Epithelial cell of esophagus (primary cell): Measurements from ENCODE around the gene ARHGAP20.

Experiments used
- DNase-seq: peaks from one replicate; pipeline ENCODE4 v3.0.0; 2010; ENCODE audit warnings: low read depth
- H3K4me3 ChIP-seq: 2 replicates; pipeline ENCODE4 v1.5.1; 2011; ENCODE audit warnings: mild to moderate bottlenecking, low read length, control low read depth
- TF ChIP-seq, protein P1 (sequence below): IDR thresholded peaks from 2 replicates; pipeline ENCODE4 v1.5.1; 2011; ENCODE audit warnings: low read depth, mild to moderate bottlenecking, low read length, control low read depth, inconsistent platforms; ENCODE audit not compliant: insufficient read depth; ENCODE audit errors: missing control alignments

Gene ARHGAP20

GRCh38 chr11:110571081-110571720 is 141.0 kb downstream of the ARHGAP20 start:
- DNase-seq = no peak
- TF ChIP-seq, protein P1, sequence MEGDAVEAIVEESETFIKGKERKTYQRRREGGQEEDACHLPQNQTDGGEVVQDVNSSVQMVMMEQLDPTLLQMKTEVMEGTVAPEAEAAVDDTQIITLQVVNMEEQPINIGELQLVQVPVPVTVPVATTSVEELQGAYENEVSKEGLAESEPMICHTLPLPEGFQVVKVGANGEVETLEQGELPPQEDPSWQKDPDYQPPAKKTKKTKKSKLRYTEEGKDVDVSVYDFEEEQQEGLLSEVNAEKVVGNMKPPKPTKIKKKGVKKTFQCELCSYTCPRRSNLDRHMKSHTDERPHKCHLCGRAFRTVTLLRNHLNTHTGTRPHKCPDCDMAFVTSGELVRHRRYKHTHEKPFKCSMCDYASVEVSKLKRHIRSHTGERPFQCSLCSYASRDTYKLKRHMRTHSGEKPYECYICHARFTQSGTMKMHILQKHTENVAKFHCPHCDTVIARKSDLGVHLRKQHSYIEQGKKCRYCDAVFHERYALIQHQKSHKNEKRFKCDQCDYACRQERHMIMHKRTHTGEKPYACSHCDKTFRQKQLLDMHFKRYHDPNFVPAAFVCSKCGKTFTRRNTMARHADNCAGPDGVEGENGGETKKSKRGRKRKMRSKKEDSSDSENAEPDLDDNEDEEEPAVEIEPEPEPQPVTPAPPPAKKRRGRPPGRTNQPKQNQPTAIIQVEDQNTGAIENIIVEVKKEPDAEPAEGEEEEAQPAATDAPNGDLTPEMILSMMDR = no peak

GRCh38 chr11:110566577-110566976 is 145.7 kb downstream of the ARHGAP20 start:
- no peak overlapping the region for H3K4me3 ChIP-seq
- no peak for DNase-seq
- TF ChIP-seq, protein P1 = no peak

More at GRCh38 chr11:110571081-110571720, 141.0 kb downstream of the ARHGAP20 start:
- no peak overlapping the region for H3K4me3 ChIP-seq

- no peak overlapping the region for H3K4me3 ChIP-seq
- peak; percentile 76 for DNase-seq
- TF ChIP-seq, protein P1 = no peak
Measured at GRCh38 chr11:110565357-110566336, 146.6 kb downstream of the ARHGAP20 start.

DNA sequence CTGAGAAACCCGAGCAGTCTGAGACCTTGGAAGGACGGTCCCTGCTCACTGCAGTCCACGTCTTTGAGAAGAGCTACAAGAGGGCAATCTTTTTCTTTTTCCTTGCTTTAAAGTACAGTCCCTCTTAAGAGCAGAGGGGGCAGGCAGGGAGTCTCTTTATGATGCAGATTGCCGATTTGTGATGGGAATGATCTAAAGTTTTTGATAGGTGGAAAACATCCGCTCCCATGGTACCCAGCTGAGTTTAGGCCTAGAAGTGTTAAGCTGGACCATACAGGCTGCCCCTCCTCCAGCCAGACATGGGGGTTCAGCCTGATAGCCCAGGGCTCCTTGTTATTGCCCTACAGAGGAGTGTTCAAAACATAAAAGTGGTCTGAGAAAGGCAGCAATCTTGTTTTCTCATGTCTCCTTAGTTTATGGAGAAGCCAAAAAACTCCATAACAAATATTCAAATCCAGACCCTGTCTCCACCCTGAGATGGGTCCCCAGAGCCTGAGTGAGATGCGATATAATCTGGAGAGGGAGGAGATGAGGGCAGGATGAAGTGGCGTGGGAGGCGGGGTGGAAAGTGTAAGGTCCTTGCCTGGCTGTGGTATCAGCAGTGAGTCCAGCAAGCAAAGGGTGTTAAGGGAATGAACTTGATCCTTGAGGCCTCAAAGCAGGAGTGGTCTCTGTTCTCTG is 147.4 kb downstream of the ARHGAP20 start:
- DNase-seq = no peak
- TF ChIP-seq, protein P1 = no peak
- H3K4me3 ChIP-seq = no peak overlapping the region

DNA sequence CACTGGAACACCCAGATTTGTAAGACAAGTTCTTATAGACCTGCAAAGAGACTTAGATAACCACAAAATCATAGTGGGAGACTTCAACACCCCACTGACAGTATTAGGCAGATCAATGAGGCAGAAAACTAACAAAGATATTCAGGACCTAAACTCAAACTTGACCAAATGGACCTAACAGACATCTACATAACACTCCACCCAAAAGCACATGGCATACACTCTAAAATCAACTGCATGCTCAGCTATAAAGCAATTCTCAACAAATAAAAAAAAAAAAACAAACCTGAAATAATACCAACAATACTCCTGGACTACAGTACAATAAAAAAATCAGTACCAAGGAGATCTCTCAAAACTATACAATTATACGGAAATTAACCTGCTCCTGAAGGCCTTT is 167.5 kb downstream of the ARHGAP20 start:
- DNase-seq = no peak
- TF ChIP-seq, protein P1 = no peak
- no peak overlapping the region for H3K4me3 ChIP-seq

DNA sequence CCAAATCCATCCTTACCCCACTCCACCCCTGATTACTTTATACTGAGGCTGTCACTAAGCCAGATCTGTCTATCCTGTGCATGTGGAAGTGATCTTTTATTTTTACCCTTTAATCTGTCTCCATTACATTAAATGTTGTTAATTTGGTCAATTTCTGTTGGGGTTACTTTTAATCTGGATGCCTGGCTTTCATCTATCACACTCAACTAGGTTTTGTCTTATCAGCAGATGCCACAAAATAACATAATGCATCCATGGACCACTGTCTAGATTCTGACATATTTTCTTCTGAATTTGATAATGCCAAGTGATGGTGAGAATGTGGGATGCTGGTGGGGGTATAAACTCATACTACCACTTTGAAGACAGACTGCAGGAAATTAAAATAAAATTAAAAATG is 174.1 kb downstream of the ARHGAP20 start:
- TF ChIP-seq, protein P1 = no peak
- no peak for DNase-seq
- no peak overlapping the region for H3K4me3 ChIP-seq
